GM21717 (cell line): ENCODE measurements around the gene CEBPB.

ENCODE experiments used
- ATAC-seq: cut with Tn5 transposase; IDR thresholded peaks from one replicate; pipeline ENCODE4 v1.9.1; 2021; ENCODE audit warnings: mild to moderate bottlenecking, moderate library complexity; ENCODE audit not compliant: unreplicated experiment

CEBPB gene

DNA sequence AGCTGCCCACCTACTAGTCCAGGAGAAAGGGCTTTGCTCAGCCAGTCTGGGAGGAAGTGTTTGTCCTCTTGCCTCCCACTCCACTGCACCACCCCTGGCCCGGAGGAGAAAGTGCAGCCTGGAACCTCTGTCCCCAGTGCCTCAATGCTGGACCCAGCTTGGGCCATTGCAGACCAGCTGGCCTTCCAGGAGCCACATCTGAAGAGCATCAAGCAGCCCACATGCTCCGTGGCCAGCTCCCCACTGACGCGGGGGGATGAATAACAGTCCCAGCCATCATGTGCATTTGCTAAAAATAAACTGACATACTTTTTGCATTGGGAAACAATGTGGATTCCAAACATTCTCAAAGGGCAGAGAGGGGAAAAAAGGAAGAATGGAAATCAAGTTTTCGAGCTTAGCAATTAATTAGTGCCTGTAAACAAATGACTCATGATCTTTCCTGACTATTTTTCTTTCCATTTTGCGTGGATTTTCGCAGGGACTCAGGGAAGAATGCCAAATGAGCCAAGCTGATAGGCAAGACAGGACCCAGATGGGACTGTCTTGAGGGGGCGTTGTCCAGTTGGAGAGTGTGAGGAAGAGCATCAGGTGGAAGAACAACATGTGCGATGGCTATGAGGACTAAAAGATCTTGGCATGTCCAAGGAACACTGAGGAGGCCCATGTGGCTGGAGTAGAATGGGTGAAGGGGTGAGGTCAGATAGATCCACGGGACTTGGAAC lies 34.1 kb downstream of the CEBPB start:
- no peak for ATAC-seq

- no peak for ATAC-seq
Measured at GRCh38 chr20:50226093-50226974, 35.7 kb downstream of the CEBPB start.

DNA sequence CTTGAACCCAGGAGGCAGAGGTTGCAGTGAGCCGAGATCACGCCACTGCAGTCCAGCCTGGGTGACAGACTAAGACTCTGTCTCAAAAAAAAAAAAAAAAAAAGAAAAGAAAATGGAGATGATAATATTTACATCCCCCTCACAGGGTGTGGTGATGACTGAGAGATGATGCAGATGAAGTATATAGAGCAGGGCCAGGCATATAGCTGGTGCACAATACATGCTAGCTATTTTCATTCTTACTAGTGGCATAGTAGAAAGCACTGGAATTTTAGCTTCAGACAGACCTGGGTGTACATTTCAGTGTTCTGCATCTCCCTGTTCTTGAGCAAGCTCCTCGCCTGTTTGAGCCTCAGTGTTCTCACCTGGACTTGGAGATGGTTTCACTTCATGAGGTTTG lies 36.9 kb downstream of the CEBPB start:
- ATAC-seq, result no peak

- ATAC-seq, result no peak
Measured at GRCh38 chr20:50229156-50229607, 38.6 kb downstream of the CEBPB start.

GRCh38 chr20:50230184-50230583 lies 39.6 kb downstream of the CEBPB start:
- no peak for ATAC-seq

- ATAC-seq, result no peak
Measured at GRCh38 chr20:50230871-50231560, 40.4 kb downstream of the CEBPB start.

DNA sequence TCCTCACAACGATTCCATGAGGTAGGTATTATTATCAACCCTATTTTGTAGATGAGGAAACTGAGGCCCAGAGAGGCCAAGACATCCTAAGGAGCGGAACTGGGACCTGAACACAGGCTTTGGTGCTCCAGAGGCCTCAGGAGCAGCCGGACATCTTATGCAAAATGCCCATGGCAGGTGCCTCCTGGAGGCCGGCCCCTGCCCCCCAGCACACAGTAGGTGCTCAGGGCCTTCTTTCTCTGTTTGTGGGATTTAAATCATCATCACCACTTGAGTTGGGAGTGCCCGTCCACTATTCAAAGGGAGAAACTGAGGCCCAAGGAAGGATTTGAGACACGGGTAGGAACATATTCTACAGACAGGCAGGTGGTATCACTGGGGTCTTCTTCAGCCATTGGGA lies 41.2 kb downstream of the CEBPB start:
- no peak for ATAC-seq

DNA sequence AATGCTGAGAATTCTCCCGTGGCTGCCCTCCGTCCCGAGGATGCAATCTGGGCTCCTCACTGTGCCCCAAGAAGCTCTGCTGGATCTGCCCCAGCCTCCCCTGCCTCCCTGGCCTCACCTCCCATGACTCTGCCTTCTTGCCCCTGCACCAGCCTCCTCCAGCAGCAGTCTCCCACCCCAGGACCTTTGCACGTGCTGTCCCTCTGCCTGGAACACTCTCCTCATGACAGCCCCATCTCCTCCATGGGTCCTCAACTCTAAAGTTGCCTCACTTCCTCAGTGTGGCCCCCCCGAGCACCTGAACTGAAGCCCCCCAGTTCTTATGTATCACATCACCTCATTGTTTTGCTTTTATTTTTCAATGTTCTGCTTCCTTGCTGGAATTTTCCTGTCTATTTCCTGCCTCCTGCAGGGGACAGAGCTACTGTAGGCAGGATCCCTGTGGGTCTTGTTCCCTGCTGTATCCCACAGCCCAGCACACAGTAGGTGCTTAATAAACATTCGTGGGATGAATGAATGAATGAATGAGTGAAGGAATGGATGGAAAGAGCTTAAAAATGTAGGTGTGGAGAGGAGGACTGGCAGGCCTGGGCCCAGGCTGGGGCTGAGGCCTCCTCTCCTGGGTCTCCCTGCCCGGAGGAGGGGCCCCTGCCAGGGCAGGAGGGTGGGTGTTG lies 42.2 kb downstream of the CEBPB start:
- no peak for ATAC-seq

- ATAC-seq, result no peak
Measured at GRCh38 chr20:50233325-50234212, 42.9 kb downstream of the CEBPB start.

DNA sequence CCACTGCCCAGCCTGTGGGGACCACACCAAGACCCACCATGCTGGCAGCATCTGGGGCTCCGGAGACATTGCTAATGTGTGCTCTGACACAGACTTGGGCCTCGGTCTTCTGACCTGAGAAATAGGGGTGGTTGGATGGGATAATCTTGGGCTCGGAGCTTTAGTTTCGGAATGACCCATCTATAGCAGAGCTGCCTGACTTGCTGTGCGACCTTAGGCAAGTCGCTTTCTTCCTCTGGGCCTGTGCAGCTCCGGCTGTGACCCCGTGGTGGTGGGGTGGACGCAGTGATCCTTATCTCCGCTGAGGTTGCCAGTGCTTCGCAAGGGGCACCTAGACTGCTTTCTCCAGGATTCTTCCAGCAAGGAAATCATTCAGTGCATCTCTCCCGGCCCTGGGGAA lies 43.7 kb downstream of the CEBPB start:
- ATAC-seq, result no peak

DNA sequence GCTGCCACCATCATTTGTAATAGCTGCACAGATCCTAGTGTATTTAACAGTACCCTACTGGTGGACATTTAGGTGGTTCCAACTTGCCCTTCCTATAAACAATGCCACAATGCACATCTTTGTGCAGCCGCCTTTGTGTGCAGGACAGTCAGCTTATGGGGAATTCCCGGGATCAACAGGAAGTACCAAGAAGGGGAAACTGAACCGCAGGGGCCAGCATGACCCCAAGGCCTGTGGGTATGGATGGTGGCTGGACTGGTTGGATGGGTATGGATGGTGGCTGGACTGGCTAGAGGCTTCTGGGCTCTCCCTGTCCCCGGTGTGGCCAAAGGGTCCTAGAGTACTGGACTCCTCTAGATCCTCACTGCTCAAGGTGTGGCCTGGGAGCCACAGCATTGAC lies 46.7 kb downstream of the CEBPB start:
- no peak for ATAC-seq

DNA sequence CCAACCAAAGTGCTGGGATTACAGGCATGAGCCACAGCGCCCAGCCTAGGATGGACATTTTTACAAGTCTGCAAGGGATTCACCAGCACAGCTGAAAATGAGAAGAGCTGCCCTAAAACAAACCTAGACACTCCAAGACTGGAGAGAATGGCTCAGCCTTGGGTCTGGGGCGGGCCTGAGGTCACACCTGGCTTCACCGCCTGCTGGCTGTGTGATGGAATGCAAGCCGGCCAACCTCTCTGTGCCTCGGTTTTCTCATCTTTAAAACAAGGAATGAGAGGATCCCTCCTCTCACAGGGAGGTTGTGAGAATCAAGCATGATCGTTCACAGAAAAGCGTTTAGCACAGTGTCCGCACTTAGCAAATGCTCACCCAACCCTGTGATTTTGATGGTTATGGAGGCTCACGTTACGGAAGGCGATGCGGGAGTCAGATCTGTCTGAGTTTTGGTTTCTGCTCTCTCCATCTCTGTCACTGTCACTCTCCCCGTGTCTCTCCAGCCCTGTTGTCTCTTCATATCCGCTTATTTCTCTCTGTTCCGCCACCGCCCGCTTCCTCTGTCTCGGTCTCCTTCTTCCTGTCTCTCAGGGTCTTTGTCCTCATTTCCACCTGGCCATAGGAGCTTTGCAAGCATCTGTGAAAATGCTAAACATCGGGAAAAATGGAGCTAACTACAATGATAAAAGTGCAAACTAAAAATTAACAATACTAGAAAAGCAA lies 47.6 kb downstream of the CEBPB start:
- ATAC-seq, result no peak

- ATAC-seq, result no peak
Measured at GRCh38 chr20:50240092-50240491, 49.5 kb downstream of the CEBPB start.

DNA sequence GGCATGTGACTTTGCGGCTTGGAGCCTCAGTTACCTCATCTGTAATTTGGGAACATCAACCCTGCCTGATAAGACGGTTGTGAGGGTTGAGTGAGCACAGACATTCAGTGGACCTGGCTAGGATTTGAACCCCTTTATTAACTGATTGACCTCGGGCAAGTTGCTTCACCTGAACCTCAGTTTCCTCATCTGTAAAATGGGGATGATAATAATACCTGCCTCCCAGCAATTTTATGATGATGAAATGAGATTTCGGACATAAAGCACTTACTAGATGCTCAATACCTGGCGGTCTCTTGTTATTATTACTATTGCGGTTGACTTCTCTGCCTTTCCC lies 51.5 kb downstream of the CEBPB start:
- no peak for ATAC-seq
